ENCODE measurements around the gene RGP1. TPM values are rescaled to one million over a fixed set of nuclear protein-coding genes. Genes with fewer than 3 reads are reported as not detected.

The RGP1 gene, protein sequence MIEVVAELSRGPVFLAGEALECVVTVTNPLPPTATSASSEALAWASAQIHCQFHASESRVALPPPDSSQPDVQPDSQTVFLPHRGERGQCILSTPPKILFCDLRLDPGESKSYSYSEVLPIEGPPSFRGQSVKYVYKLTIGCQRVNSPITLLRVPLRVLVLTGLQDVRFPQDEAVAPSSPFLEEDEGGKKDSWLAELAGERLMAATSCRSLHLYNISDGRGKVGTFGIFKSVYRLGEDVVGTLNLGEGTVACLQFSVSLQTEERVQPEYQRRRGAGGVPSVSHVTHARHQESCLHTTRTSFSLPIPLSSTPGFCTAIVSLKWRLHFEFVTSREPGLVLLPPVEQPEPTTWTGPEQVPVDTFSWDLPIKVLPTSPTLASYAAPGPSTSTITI
- total RNA-seq (2014; rRNA removed; shearing (Covaris generic)), result 18.9 and 20.6 TPM in 2 replicates

DNA sequence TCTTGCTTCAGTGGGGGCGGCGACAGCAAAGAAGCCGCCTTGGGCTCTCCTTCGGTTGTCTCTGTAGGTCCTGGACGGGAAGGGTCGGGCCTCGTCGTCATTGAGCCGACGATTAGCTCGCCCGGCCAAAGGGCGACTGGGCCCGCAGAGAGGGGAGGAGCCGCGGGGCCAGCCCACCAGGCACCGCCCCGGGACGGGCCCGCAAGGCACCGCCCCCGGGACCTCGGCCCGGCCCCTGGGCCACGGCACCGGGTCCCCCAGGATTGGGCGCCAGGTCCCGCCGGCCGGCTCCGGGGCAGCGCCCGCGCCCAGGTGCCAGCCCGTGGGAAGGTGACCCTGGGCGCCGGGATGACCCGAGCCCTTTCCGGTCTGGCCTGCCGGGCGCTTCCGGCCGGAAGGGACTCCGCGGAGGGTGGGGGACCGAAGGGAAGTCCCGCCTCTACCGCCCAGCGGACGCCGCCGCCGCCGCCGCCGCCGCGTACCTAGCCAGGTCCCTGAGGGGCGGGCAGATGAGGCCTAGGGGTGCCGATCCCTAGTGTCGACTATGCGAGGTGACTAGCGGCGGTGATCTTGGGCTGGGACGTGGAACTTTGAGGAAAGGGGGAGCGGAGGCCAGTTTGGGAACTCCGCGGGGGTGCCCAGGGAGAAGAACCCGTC, at the start of gene RGP1, which contains the start of gene GBA2:
Gene RGP1, plus strand, starts transcription at position 430 of the 657 bp plus-strand sequence. CDS start 469 bp downstream, outside the sequence.
Gene GBA2, minus strand, starts transcription at position 371 of the 657 bp plus-strand sequence. CDS start 524 bp downstream, outside the sequence.
- peak; percentile 86 for DNase-seq (ENCODE audit: low spot score)

- no peak for DNase-seq (ENCODE audit: low spot score)
Observed at GRCh38 chr9:35700031-35700430, 49.1 kb upstream of the RGP1 start.

DNA sequence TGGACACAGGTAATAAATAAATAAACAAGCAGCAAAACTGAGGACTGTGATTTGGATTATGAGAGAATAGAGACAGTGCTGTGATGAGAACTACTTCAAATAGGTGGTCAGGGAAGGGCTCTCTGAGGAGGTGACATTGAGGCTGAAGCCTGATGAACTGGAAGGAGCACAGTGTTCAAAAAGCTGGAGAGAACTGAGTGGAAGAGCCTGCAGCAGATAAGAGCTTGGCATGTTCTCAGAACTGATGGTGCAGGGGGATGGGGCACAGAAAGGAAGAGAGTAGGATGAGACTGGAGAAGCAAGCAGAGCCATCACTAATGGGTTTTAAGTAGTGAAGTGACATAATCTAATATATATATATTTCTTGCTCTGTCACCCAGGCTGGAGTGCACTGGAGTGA, 48.1 kb upstream of the RGP1 start:
- DNase-seq (ENCODE audit: low spot score), result no peak

DNA sequence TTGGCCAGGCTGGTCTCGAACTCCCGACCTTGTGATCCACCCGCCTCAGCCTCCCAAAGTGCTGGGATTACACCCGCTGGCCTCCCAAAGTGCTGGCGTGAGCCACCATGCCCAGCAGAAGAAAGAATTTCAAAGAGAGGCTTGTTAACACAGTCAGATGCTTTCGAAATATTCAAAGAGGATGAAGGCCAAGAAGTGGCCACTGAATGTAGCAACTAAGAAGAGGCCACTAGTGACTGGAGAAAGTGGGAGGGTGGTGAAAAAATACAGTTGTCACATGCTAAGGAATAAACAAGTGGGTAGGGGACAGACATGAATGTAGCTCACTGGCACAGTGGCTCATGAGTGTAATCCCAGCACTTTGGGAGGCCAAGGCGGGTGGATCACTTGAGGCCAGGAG, 46.4 kb upstream of the RGP1 start:
- no peak for DNase-seq (ENCODE audit: low spot score)

DNA sequence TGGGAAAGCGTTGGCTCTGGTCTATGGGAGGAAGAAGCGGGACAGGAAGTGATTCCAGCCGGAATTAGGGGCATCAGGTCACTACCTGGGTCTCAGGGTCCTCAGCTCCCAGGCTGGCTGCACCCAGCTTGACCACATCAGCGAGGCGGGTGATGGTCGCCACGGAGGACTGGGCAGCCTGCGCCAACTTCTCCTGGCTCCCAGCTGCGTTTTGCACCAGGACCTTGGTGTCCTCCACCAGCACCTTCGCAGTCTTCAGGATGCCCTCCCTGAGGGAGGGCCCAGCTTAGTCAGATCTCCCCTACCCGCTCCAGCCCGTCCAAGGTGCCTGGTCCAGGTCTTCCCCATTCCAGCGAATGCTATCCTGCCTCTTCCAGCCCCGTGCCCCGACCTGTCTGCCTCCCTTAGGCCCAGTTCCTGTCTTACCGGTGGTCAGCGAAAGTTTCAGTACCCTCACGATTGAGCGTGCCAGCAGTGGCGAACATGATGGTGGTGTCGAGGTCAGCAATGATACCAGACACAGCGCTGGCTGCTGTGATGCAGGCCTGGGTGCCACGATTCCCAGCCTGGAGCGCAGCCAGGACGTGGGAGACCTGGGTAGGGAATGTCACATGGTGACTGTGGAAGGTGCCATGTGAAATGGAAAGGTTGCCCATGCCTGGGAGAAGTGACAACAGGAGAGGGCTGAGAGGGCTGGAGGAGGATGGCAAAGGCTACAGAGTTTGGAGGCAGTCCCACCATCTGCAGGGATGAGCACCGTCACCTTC, 45.0 kb upstream of the RGP1 start:
- no peak for DNase-seq (ENCODE audit: low spot score)

GRCh38 chr9:35705372-35705771, 43.7 kb upstream of the RGP1 start:
- DNase-seq (ENCODE audit: low spot score), result no peak

DNA sequence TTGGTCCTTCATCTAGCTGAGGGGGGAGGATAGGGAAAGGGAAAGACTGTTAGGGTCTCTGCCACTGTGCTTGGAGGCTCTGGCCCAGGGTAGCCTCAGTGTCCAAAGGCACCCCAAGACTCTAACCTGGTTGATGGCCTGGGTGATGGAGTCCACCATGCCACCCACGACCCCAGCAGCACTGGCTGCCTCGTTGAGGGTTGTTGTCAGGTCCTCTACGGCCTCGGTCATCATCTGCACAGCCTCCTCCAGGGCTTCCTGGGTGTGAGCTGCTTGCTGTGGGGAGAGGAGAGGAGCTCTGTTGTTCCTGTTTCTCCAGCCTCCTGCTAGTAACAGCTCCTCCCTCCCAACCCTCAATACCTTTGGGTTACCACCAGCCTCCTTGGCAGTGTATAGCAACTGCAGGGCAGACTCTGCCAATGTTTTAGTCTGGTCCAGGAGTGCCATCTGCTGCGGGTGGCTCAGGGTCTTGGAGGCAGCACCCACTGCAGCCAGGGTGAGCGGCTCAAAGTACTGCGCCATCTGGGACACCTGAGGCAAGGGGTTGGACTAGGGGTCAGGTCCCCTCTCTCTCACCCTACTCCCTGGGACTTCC, 43.2 kb upstream of the RGP1 start:
- no peak for DNase-seq (ENCODE audit: low spot score)

DNA sequence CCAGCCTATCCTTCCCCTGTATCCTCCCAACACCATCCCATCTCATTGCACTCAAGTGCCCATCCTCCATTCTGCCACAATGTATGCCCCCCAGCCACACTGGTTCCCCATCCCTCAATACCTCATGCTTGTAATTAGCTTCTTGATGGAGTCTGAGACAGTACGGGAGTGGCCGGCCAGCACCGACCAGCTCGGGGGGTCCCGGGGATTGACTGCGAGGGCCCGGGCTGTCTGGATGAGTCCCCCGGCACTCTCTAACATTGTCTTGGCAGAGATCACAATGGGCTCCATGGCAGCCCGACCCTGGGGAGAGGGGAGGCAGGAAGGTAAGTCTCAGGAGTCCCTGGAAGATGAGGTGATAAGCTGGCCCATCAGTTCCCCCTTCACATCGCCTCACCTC, 42.1 kb upstream of the RGP1 start:
- no peak for DNase-seq (ENCODE audit: low spot score)

GRCh38 chr9:35708146-35708545, 40.9 kb upstream of the RGP1 start:
- no peak for DNase-seq (ENCODE audit: low spot score)

GRCh38 chr9:35710818-35711500, 38.1 kb upstream of the RGP1 start:
- DNase-seq (ENCODE audit: low spot score), result no peak

DNA sequence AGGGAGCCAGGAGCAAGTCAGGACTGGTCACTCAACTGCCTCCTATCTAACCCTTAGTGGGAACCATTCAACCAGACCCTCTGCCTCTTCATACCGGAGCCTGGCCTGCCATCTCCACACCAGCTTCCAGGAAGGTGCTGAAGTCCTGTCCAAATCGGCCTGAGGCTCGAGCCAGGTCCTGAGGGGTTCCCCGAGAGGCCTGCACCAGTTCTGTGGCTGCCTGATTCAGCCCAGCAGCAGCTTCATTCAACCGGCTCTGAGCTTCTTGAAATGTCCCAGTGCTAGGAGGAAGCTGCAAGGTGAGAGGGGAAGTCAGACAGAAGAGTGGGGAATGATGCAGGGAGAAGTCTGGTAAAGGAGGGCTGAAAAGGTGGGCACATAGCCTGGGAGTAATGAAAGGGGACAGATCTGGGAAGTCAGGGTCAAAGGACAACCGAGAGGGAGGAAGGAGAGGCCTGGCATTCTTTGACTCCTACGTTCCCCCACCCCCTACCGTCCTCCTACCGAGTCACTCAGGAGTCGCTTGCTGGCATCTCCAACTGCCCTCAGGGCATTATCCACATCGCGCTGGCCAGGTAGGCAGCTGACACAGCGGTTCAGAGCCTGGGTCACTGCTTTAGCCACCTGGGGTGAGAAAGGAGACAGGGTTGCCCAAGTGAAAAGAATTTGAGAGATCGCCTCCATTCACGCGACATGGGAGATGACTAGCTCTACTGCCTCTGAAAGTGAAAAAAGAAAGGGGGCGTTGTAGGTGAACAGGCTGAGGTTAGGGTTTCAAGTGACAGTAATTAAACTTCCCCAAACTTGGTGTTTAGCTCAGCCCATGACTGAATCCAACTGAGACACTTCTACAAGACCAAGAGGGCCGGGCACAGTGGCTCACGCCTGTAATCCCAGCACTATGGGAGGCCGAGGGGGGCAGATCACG, 37.3 kb upstream of the RGP1 start:
- no peak for DNase-seq (ENCODE audit: low spot score)

GRCh38 chr9:35712762-35713400, 36.2 kb upstream of the RGP1 start:
- DNase-seq (ENCODE audit: low spot score), result no peak

GRCh38 chr9:35713578-35713977, 35.5 kb upstream of the RGP1 start:
- no peak for DNase-seq (ENCODE audit: low spot score)

GRCh38 chr9:35714123-35714522, 35.0 kb upstream of the RGP1 start:
- no peak for DNase-seq (ENCODE audit: low spot score)

- DNase-seq (ENCODE audit: low spot score), result no peak
Observed at GRCh38 chr9:35714579-35715252, 34.4 kb upstream of the RGP1 start.

GRCh38 chr9:35716230-35716629, 32.9 kb upstream of the RGP1 start:
- DNase-seq (ENCODE audit: low spot score), result peak; percentile 11

DNA sequence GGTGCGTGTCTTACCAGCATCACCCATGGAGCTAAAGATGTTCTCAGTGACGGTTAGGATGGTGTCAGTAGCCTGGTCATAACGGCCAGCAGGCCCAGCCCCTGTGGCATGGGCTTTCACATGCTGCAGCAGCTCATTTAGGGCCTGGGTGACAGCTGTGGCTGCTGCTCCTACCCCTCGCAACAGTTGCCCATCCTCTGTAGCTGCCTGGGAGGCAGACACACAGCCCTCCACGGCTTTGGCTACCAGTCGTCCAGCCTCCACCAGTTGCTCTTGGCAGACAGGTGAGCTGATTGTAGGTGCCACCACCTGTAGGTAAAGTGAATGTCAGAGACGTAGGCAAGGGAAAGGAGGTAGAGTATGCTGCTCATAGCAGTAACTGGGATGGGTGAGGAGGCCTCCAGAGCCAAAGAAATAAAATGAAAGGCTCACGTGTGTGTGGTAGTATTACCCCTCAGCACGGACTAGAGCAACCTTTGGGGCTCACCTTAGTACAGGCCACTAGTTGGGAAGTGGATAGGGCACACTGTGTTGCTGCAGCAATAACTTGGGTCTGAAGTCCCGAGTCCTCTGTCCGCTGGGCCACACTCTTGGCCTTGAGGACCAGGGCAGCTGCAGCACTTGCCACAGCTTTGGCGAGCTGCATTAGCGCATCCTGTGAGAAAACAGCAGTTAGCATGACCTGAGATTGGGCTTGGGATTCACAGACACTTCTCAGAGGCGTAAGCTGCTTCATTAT, 31.8 kb upstream of the RGP1 start:
- no peak for DNase-seq (ENCODE audit: low spot score)
